Stimulated activated naive CD8-positive, alpha-beta T cell treated with anti-CD3 and anti-CD28 coated beads, Interleukin-15, Interleukin-2, amounts not matched to agents 100 ng/mL and 50 ng/mL, for 24 hours (primary cell): ENCODE measurements around the gene ARHGEF33.

Experiments used
- H3K27ac Mint-ChIP-seq: one replicate; pipeline ENCODE4 v1.8.0; 2021; ENCODE audit warnings: mild to moderate bottlenecking, mixed read lengths
- H3K27me3 Mint-ChIP-seq: one replicate; pipeline ENCODE4 v1.8.0; 2021; ENCODE audit warnings: mixed read lengths
- H3K36me3 Mint-ChIP-seq: one replicate; pipeline ENCODE4 v1.8.0; 2021; ENCODE audit warnings: low read depth, mixed read lengths
- H3K4me1 Mint-ChIP-seq: one replicate; pipeline ENCODE4 v1.8.0; 2021; ENCODE audit warnings: low read depth, mixed read lengths
- H3K4me3 Mint-ChIP-seq: one replicate; pipeline ENCODE4 v1.8.0; 2021; ENCODE audit warnings: mild to moderate bottlenecking, mixed read lengths
- H3K9me3 Mint-ChIP-seq: one replicate; pipeline ENCODE4 v1.8.0; 2021; ENCODE audit warnings: mixed read lengths

ARHGEF33 gene

DNA sequence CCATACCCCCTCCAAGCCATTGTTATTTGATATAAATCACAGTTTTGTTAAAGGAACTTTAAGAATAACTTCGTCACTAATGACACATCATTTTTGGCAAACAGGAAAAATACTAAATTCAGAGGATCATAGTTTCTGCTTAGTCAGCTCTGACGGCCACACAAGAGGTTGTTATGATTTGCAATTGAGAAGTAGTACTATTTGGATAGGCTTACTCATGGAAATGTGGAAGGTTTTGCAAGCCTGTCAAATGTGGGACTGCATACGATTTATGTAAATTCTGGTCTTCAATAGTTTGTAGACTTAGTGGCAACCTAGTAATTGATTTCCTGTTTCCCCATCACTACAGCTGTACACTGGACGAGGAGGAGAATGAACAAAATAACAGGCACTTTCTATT, 108.1 kb downstream of the ARHGEF33 start:
- H3K9me3 Mint-ChIP-seq, result no peaks in the 10 kb centered on the region
- H3K27ac Mint-ChIP-seq, result no peak overlapping the region
- no peak overlapping the region for H3K4me3 Mint-ChIP-seq
- H3K4me1 Mint-ChIP-seq, result peaks cover under 1% of the 10 kb centered on the region
- H3K27me3 Mint-ChIP-seq, result no peaks in the 10 kb centered on the region
- peaks cover 64% of the 10 kb centered on the region for H3K36me3 Mint-ChIP-seq

DNA sequence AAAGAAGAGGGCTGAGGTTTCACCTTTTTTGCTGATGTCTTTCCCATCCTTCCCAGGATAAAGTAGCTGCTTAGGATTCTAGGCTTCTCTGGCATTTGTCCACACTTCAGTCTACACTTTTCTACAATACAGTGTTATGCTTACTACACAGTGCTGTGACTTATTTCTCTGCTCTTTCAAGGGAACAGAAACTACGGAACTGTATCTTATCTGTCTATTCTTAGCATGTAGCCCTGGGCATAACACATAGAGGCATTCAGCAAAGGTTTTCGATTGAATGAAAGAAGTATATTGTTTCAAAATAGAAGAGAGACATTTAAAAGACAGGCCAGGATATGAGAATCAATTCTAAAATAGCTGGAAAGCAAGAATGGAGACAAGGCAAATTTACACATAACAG, 110.9 kb downstream of the ARHGEF33 start:
- Mint-ChIP-seq H3K27me3 (no peaks in the 10 kb centered on the region), H3K36me3 (peaks cover 66% of the 10 kb centered on the region), H3K4me1 (no peaks in the 10 kb centered on the region), H3K27ac (no peak overlapping the region), H3K4me3 (no peak overlapping the region), H3K9me3 (no peaks in the 10 kb centered on the region)

DNA sequence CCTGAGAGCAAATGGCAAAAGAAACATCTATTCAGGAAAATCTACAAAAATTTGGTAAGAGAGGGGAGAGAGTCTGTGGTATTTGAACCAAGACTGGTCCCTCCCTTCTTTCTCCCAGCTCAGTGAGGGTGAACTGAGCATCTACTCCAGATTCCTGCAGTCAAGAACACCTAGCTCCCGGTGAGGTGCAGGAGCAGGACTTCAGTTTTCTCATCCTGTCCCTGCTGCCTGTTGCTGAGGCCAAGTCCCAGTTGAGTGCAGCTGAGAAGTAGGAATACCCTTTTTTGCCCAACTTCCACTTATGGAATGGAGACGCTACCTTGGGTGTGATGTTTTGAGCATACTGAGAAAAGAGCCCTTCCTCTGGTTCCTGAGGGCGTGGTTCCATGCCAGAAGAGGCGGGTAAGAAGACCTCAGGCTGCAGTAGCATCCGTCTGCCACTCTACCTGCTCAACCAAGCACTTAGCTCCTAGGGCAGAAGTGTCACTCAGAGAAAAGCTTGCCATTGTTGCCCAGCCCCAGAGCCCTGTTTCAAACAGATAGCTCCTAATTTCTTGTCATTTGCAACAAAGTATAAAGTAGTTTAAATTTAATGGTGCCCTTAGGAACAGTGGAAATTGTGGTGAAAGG, 118.3 kb downstream of the ARHGEF33 start:
- H3K36me3 Mint-ChIP-seq, result peaks cover 74% of the 10 kb centered on the region

DNA sequence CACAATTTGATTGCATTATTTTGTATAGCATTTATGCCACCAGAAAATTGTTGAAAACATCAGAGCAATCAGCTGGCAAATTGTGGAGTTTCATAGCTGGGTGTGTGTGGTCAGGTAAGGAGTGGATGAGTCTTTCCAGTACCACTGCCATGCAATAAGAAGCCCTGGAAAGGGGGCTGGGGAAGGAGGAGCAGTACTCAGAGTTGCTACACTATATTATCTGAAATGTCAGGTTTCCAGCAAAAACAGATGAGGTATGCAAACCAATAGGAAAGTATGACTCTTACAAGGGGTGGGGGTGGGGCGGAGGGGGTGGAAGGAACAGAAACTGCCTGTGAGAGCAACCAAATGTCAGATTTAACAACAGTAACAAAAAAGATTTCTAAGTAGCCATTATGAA, 119.0 kb downstream of the ARHGEF33 start:
- Mint-ChIP-seq H3K4me3 (peak overlapping the region; percentile 44), H3K27ac (peak overlapping the region; percentile 79), H3K36me3 (peaks cover 75% of the 10 kb centered on the region), H3K4me1 (peaks cover 12% of the 10 kb centered on the region), H3K27me3 (no peaks in the 10 kb centered on the region), H3K9me3 (no peaks in the 10 kb centered on the region)

More for the DNA sequence above, 118.3 kb downstream of the ARHGEF33 start:
- Mint-ChIP-seq H3K4me3 (no peak overlapping the region), H3K27ac (peak overlapping the region; percentile 79), H3K4me1 (peaks cover 12% of the 10 kb centered on the region), H3K9me3 (no peaks in the 10 kb centered on the region), H3K27me3 (no peaks in the 10 kb centered on the region)

DNA sequence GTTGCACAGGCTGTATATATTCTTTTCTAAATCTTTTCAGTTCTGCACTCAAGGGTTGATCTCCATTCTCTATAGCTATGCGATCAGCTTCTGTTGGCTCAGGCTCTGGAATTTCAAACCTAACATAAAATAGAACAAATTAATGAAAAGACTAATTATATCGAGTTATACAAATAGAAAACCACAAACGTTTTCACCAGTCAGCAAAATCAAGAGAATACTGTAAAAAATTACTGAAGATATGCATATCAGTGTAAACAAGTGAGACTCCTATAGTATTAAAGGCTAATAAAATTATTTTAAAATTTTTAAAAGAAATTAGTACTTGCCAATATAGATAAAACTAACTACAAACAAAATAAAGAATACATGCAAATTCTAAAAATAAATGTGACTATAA, 124.2 kb downstream of the ARHGEF33 start:
- Mint-ChIP-seq H3K27ac (no peak overlapping the region), H3K9me3 (no peaks in the 10 kb centered on the region), H3K4me1 (peaks cover 4% of the 10 kb centered on the region), H3K36me3 (peaks cover 53% of the 10 kb centered on the region), H3K27me3 (no peaks in the 10 kb centered on the region), H3K4me3 (no peak overlapping the region)

DNA sequence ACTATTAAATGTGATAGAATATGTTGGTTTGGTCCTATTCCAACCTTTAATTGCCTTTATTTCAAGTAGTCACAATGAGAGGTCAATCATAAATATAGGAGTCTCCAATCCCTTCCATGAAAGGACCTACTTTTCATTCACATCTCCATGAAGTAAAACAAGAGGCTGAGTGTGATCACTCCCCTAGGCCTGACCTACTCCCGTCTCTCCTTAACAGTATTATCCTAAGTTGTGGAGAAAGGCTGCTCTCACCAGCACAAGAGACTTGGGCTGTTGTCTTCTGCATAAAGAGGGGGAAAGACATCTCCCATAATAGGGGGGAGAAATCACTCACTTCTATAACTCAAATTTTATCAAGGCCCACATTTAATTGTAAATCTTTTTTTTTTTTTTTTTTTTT, 125.7 kb downstream of the ARHGEF33 start:
- no peak overlapping the region for H3K27ac Mint-ChIP-seq
- H3K9me3 Mint-ChIP-seq, result no peaks in the 10 kb centered on the region
- H3K27me3 Mint-ChIP-seq, result no peaks in the 10 kb centered on the region
- H3K36me3 Mint-ChIP-seq, result peaks cover 51% of the 10 kb centered on the region
- no peak overlapping the region for H3K4me3 Mint-ChIP-seq
- no peaks in the 10 kb centered on the region for H3K4me1 Mint-ChIP-seq

DNA sequence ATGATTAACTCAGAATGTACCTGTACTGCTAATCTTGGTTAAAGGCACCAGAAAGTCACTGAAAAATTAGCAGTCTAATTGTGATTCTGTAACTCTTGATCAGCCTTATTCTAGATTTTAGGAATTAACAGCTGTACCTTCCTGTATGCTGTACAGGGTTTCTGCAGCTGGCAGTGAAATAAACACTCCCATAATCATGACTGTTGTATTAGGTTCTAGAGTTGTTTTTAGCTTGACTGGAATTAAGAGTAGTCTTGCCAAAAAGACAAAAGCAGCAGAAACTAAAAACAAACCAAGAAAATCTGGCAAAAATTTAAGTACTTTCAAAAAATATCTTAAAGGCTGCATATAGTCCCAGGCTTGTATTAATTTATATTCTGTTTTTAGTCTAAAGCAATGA, 127.7 kb downstream of the ARHGEF33 start:
- Mint-ChIP-seq H3K9me3 (no peaks in the 10 kb centered on the region), H3K36me3 (peaks cover 38% of the 10 kb centered on the region)

DNA sequence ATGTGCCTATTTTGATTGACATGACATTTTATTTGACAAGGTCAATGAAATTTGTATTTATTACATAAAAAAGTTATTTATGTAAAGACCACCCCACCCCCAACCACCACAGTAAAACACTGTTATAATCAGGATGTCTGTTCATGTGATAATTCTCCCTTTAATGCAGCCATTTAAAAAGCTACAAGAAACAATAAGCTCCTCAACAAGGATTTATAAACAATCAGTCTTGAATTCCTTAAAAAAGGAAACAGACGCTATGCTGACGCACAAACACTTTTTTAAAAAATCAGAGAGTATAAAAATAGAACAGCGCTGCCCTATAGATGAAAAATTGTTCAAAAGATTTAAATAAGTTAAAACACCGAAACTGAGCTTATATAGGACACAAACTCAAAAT, 129.0 kb downstream of the ARHGEF33 start:
- H3K36me3 Mint-ChIP-seq, result peaks cover 34% of the 10 kb centered on the region
- no peaks in the 10 kb centered on the region for H3K27me3 Mint-ChIP-seq
- no peak overlapping the region for H3K27ac Mint-ChIP-seq
- no peaks in the 10 kb centered on the region for H3K4me1 Mint-ChIP-seq
- H3K9me3 Mint-ChIP-seq, result no peaks in the 10 kb centered on the region
- H3K4me3 Mint-ChIP-seq, result no peak overlapping the region

More for the DNA sequence above, 127.7 kb downstream of the ARHGEF33 start:
- Mint-ChIP-seq H3K27me3 (no peaks in the 10 kb centered on the region), H3K4me3 (no peak overlapping the region), H3K27ac (no peak overlapping the region), H3K4me1 (no peaks in the 10 kb centered on the region)

DNA sequence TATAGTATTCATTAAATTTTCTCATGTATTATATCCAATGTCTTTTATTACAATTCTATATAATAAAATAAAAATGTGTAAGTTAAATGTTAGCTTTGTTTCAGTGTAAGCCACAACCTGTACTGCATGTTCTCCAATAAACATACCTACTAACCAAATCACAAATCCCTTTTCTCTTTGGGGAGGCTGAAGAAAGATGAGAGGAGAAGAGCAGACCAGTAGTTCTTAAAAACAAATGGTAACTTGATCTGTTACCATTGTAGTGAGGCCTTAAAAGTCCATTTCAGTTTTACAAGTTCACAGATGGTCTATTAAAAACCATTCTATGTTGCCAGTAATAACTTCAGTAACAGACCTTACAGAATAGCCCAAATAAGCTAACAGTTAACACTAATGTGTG, 130.7 kb downstream of the ARHGEF33 start:
- Mint-ChIP-seq H3K4me1 (no peaks in the 10 kb centered on the region), H3K4me3 (no peak overlapping the region), H3K9me3 (no peaks in the 10 kb centered on the region), H3K27ac (no peak overlapping the region), H3K36me3 (peaks cover 31% of the 10 kb centered on the region), H3K27me3 (no peaks in the 10 kb centered on the region)

DNA sequence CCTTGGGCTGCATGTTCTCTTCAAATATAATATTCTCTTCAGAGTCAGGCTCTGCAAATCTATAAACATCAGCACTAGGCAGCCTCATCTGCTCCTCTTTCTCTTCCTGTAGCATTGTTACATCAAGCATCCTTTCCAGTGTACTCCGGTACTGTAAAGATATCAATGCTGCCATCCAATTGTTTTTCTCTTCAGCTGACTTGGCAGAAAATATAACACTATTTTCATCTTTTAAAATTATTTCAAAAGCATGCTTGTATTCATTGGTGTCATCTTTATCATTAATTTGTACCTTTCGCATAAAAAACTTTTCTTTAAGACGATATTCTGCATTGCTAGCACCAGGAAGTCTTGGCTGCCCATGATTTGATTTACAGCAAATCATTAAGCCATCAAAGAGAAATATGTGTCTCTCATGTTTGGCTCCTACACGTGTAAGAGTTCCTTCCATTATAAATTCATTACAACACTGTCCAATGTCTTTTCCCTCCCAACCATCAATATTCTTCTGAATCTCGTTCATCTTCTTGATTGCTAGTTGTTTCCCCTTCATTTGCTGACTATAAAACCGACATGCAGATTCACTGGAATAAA, 133.1 kb downstream of the ARHGEF33 start:
- peaks cover 35% of the 10 kb centered on the region for H3K36me3 Mint-ChIP-seq
- no peak overlapping the region for H3K27ac Mint-ChIP-seq
- no peak overlapping the region for H3K4me3 Mint-ChIP-seq

DNA sequence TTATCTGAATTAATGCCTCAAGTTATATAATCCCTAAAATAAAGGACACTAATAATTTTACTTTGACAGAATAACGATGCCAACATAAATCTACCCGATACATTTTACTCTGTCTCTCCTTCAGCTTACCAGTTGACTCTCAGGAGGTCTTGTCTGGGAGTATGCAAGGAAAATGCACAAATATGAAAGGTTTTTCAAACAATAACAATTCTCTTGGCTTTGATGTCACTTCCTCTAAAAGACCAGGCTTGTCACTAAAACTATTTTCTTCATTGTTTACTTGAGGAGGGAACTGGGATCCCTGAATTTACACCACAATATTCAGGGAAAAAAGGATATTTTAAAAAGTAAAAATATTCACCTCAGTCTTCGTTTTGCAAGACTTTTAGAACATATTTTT, 134.0 kb downstream of the ARHGEF33 start:
- H3K27me3 Mint-ChIP-seq, result no peaks in the 10 kb centered on the region
- H3K4me3 Mint-ChIP-seq, result no peak overlapping the region
- H3K9me3 Mint-ChIP-seq, result no peaks in the 10 kb centered on the region
- no peaks in the 10 kb centered on the region for H3K4me1 Mint-ChIP-seq
- peaks cover 36% of the 10 kb centered on the region for H3K36me3 Mint-ChIP-seq
- H3K27ac Mint-ChIP-seq, result no peak overlapping the region

More for the DNA sequence above, 133.1 kb downstream of the ARHGEF33 start:
- H3K4me1 Mint-ChIP-seq, result no peaks in the 10 kb centered on the region
- H3K27me3 Mint-ChIP-seq, result no peaks in the 10 kb centered on the region
- H3K9me3 Mint-ChIP-seq, result no peaks in the 10 kb centered on the region

DNA sequence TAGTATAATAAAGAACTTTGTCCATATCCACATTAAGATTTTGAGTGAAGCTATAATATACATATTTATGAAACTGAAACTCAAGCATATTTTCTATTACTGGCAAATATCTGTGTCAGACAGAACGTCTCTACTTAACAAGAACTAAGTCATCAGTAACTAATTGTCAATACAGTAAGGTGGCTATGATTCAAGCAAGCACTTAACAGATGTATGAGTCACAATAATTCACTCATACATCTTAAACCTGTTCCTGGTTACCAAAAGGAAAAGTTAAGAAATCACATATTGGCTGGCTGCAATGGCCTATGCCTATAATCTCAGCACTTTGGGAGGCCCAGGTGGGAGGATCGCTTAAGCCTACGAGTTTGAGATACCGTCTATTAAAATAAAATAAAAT, 135.2 kb downstream of the ARHGEF33 start:
- Mint-ChIP-seq H3K27me3 (no peaks in the 10 kb centered on the region), H3K27ac (no peak overlapping the region), H3K4me3 (no peak overlapping the region), H3K9me3 (no peaks in the 10 kb centered on the region), H3K36me3 (peaks cover 28% of the 10 kb centered on the region), H3K4me1 (no peaks in the 10 kb centered on the region)
